GM10248 (cell line): Measurements from ENCODE around the gene MYO5B.

Experiments
- CTCF ChIA-PET: fragments of 300-600 bp; sonication (Branson Sonifier 250); formaldehyde crosslinking; extraction: SDS; loops from one replicate; lab custom pipeline; 2021; ENCODE audit warnings: antibody characterized with exemption; lab: Yijun Ruan, JAX
- POLR2A ChIA-PET: fragments of 350-650 bp; sonication (Branson Sonifier 250); formaldehyde crosslinking; extraction: SDS; loops from one replicate; lab custom pipeline; 2020; ENCODE audit warnings: antibody characterized with exemption; lab: Yijun Ruan, JAX
- DNase-seq: peaks from one replicate; pipeline ENCODE4 v3.0.0; 2012; ENCODE audit errors: extremely low spot score
- CTCF ChIP-seq: IDR thresholded peaks from 2 replicates; pipeline ENCODE4 v1.5.1; 2012; ENCODE audit warnings: mild to moderate bottlenecking, low read depth; ENCODE audit errors: extremely low read depth, missing control alignments, control extremely low read depth

The MYO5B gene

GRCh38 chr18:49974079-49974478, 220.9 kb downstream of the MYO5B start:
- no peak for TF ChIP-seq CTCF
- DNase-seq, result no peak
- ChIA-PET CTCF (no interaction called here), POLR2A (no interaction called here)

GRCh38 chr18:49973592-49973991, 221.4 kb downstream of the MYO5B start:
- TF ChIP-seq CTCF, result no peak
- no peak for DNase-seq
- ChIA-PET POLR2A (no interaction called here), CTCF (no interaction called here)

- POLR2A ChIA-PET, result no interaction called here
- no peak for TF ChIP-seq CTCF
- CTCF ChIA-PET, result interaction anchor here (1.2 kb wide), 1 partner anchor 12 kb away, joined by 3 read pairs; no protein-coding TSS in a partner anchor
- no peak for DNase-seq
These were observed 222.4 kb downstream of the MYO5B start for GRCh38 chr18:49972535-49972934.

- ChIA-PET CTCF (interaction anchor here (1.2 to 1.6 kb wide), 2 partner anchors 13 to 17 kb away, joined by 3 to 4 read pairs; no protein-coding TSS in a partner anchor), POLR2A (no interaction called here)
- TF ChIP-seq CTCF, result no peak
- DNase-seq, result no peak
These were observed 223.5 kb downstream of the MYO5B start for GRCh38 chr18:49971462-49971861.

GRCh38 chr18:49970319-49970718, 224.6 kb downstream of the MYO5B start:
- peak; percentile 33 for DNase-seq
- ChIA-PET CTCF (interaction anchor here (1.2 to 1.6 kb wide), 2 partner anchors 14 to 16 kb away, joined by 3 to 4 read pairs; no protein-coding TSS in a partner anchor), POLR2A (no interaction called here)
- no peak for TF ChIP-seq CTCF

GRCh38 chr18:49968644-49969309, 226.2 kb downstream of the MYO5B start:
- POLR2A ChIA-PET, result no interaction called here
- DNase-seq, result no peak
- no peak for TF ChIP-seq CTCF
- CTCF ChIA-PET, result no interaction called here
